Retinal pigment epithelial cell (primary cell): ENCODE measurements around the gene GAP43.

Experiments
- DNase-seq: peaks from one replicate; pipeline ENCODE4 v3.0.0-alpha.2; 2010; ENCODE audit warnings: low read depth
- H3K4me3 ChIP-seq: 2 replicates; pipeline ENCODE4 v1.5.1; 2011; ENCODE audit warnings: mild to moderate bottlenecking, low read length, control low read depth, moderate library complexity
- TF ChIP-seq, protein P1 (sequence below): conservative IDR thresholded peaks from 2 replicates; pipeline ENCODE4 v1.5.1; 2011; ENCODE audit warnings: low read depth, low read length, control low read depth, inconsistent platforms

The GAP43 gene

DNA sequence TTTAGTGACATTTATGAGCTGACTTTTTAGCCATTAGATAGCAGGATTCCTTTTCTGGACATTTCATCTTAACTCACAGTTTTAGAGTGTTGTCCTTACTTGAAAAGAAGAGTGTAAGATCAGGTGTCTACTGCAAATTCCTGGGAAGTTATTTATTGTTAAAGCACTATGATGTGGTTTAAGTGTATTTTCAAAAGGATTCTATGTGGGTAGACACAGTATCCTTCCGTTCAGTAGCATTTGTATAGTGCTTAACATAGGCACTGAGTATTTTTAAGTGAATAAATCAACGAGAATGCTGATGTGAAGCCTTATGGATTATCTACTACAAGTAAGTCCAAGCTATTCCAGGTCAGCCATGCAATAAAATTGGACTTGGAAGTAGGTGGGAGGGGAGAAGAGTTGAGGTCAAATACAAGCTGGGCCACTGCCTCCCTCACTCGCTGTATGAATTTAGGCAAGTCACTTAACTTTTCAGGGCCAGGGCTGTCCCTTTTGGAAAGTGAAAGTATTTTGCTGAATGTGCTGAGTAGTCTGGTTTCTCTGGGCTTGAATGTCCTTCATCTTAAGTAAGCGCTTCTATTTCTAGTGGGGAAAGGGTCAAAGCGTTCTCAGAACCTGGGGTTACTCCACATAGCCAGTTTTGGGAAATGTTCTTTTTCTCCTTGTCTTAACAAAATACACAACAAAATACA is 48.6 kb downstream of the GAP43 start:
- TF ChIP-seq, protein P1, sequence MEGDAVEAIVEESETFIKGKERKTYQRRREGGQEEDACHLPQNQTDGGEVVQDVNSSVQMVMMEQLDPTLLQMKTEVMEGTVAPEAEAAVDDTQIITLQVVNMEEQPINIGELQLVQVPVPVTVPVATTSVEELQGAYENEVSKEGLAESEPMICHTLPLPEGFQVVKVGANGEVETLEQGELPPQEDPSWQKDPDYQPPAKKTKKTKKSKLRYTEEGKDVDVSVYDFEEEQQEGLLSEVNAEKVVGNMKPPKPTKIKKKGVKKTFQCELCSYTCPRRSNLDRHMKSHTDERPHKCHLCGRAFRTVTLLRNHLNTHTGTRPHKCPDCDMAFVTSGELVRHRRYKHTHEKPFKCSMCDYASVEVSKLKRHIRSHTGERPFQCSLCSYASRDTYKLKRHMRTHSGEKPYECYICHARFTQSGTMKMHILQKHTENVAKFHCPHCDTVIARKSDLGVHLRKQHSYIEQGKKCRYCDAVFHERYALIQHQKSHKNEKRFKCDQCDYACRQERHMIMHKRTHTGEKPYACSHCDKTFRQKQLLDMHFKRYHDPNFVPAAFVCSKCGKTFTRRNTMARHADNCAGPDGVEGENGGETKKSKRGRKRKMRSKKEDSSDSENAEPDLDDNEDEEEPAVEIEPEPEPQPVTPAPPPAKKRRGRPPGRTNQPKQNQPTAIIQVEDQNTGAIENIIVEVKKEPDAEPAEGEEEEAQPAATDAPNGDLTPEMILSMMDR = no peak
- H3K4me3 ChIP-seq = no peak overlapping the region
- no peak for DNase-seq

DNA sequence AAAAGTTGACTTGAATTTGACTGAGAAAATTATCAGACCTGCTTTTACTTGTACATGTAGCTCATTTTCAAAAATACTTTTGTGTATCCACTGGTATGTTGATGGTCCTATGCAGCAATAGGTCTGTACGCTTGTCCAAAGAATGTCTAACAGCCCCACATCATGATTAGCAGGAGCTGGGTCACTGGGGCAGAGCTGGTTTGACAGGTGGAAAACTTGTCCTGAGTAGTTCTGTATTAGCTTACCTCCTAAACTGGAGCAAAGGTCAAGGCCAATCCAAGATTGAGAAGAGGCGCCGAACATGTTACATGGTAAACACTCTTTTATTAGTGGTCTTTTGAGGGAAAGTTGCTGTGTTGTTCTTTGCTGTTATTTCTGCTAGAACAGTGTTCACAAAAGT is 50.6 kb downstream of the GAP43 start:
- H3K4me3 ChIP-seq = no peak overlapping the region
- no peak for DNase-seq
- TF ChIP-seq, protein P1 = no peak

DNA sequence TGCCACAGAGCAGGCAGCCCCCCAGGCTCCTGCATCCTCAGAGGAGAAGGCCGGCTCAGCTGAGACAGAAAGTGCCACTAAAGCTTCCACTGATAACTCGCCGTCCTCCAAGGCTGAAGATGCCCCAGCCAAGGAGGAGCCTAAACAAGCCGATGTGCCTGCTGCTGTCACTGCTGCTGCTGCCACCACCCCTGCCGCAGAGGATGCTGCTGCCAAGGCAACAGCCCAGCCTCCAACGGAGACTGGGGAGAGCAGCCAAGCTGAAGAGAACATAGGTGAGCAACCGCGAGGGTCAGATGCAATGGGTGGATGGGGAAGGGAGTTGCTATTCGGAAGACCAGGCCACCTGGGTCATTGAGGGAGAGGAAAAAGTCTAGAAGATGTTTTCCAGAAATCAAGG is 53.0 kb downstream of the GAP43 start:
- DNase-seq = no peak
- H3K4me3 ChIP-seq = no peak overlapping the region
- TF ChIP-seq, protein P1 = no peak

DNA sequence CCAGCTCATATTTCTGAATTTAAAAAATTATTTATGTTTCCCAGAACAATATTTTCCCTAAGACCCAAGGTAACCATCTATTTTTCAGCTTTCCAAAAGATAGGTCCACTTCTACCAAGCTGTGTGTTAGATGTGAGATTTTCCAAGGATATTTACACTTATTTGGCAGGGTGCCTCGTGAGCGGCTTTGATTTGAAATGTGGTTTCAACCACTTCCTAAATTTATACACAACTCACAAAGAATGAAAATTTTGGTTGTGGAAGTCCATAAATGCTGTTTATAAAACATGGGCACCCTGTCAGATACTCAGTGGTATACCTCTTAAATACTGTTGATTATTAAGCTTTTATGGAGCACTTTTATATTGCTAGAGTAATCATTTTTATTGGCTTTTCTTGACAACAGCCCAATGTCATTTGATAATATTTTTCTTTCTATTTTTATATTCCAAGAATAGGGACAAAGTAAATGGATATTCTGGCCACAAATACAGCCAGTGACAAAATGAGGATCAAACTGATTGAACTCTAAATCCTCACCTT is 57.6 kb downstream of the GAP43 start:
- DNase-seq = no peak
- no peak overlapping the region for H3K4me3 ChIP-seq
- TF ChIP-seq, protein P1 = no peak

DNA sequence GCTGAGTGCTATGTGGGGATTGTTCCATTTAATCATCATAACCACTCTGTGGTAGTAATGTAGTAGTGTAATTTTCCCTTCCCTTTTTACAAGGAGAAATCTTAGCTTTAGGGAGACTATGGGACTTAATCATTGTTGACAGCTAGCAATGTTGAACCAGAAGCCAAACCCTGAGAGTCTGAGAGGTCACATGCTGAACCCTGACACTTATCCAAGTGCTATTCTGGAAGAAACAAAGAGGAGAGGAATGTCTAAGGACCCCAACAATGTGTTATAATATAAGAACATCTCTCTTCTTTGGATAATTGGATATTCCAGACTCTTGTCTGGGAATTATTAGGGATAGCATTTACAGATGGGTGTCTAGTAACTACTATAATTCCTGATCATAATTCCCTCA is 58.4 kb downstream of the GAP43 start:
- TF ChIP-seq, protein P1 = no peak
- DNase-seq = peak; percentile 36
- no peak overlapping the region for H3K4me3 ChIP-seq

DNA sequence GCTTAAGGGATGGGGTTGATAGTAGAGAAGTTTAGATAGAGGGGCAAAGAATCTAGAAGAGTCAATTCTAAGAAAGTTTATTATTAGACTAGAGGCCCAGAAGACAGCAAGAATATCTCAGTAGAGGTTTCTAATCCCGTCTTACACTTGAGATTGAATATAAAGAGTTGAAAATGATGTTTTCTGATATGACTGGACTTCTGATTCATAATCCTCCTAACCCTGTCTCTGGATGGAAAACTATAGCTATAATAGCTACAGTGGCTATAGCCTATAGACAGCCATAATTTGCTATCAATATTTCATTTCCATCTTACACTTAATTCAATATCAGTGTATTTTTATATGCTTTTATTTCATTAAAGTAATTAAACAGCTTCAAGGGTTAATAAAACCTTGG is 60.0 kb downstream of the GAP43 start:
- H3K4me3 ChIP-seq = no peak overlapping the region
- TF ChIP-seq, protein P1 = no peak
- no peak for DNase-seq

DNA sequence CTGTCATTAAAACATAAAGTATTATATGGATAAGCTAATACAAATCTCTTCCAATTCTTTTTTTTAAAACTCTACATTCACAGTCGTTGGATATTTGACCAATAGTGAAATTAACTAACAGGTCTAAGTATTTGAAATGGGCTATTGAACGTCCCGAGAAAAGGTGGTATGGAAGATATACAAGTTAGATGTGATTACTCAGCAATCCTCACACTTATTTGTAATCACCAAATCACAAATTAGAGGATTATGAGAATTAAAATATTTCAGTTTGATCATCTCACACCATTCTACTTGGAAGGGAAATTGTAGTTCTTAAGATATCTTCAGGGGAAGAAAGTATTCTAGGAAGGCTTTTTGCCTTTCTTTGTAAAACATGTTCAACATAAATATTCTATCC is 60.5 kb downstream of the GAP43 start:
- no peak overlapping the region for H3K4me3 ChIP-seq
- DNase-seq = no peak
- TF ChIP-seq, protein P1 = no peak
